IMR-90 (cell line): ENCODE data around the gene SKAP1.

Experiments
- BHLHE40 ChIP-seq: fragments of 150-350 bp; IDR thresholded peaks from 2 replicates; pipeline ENCODE4 v1.6.1; 2016; ENCODE audit warnings: mild to moderate bottlenecking, low read depth, low read length
- CTCF ChIP-seq: conservative IDR thresholded peaks from 2 replicates; pipeline ENCODE4 v1.5.1; 2012; ENCODE audit warnings: mild to moderate bottlenecking, low read depth, low read length, improper control_type of control experiment
- FOS ChIP-seq: fragments of 150-350 bp; IDR thresholded peaks from 2 replicates; pipeline ENCODE4 v1.6.1; 2016; ENCODE audit warnings: low read depth, low read length
- MAFK ChIP-seq: IDR thresholded peaks from 2 replicates; pipeline ENCODE4 v1.6.1; 2012; ENCODE audit warnings: low read depth, low read length, improper control_type of control experiment
- MXI1 ChIP-seq: IDR thresholded peaks from 2 replicates; pipeline ENCODE4 v1.6.1; 2012; ENCODE audit warnings: low read depth, mild to moderate bottlenecking, low read length, moderate library complexity, borderline replicate concordance
- POLR2A ChIP-seq: IDR thresholded peaks from 2 replicates; pipeline ENCODE4 v1.6.1; 2012; ENCODE audit warnings: mild to moderate bottlenecking, low read depth, low read length
- RAD21 ChIP-seq: IDR thresholded peaks from 2 replicates; pipeline ENCODE4 v1.6.1; 2012; ENCODE audit warnings: low read length, improper control_type of control experiment
- RCOR1 ChIP-seq: IDR thresholded peaks from 2 replicates; pipeline ENCODE4 v1.6.1; 2012; ENCODE audit warnings: mild to moderate bottlenecking, low read length, improper control_type of control experiment; ENCODE audit not compliant: insufficient replicate concordance
- RFX5 ChIP-seq: IDR thresholded peaks from 2 replicates; pipeline ENCODE4 v1.8.0; 2012; ENCODE audit warnings: low read depth, mild to moderate bottlenecking, low read length, moderate library complexity
- SMC3 ChIP-seq: fragments of 150-350 bp; IDR thresholded peaks from 2 replicates; pipeline ENCODE4 v1.6.1; 2016; ENCODE audit warnings: low read depth, mild to moderate bottlenecking, antibody characterized with exemption, low read length, moderate library complexity
- USF2 ChIP-seq: fragments of 150-350 bp; IDR thresholded peaks from 2 replicates; pipeline ENCODE4 v1.6.1; 2017; ENCODE audit warnings: mild to moderate bottlenecking, antibody characterized with exemption, low read length, low read depth

GRCh38 chr17:48184721-48185120, 245.3 kb downstream of the SKAP1 start:
- TF ChIP-seq CTCF (no peak), POLR2A (no peak), MAFK (no peak), RFX5 (no peak), RAD21 (no peak), SMC3 (no peak), USF2 (no peak), FOS (no peak), BHLHE40 (no peak), MXI1 (no peak), RCOR1 (no peak)
